ENCODE data around the gene SDR42E2.
"Not testable (repeated sequence)": the region's sequence is repeated elsewhere in the genome, so short reads cannot be mapped to it uniquely, and the experiment has no call there.

The SDR42E2 gene

GRCh38 chr16:22214889-22215288, 52.6 kb downstream of the SDR42E2 start:
- H3K4me1 ChIP-seq (ENCODE audit: insufficient read depth, low read length) = no peaks in the 10 kb centered on the region
- H3K27me3 ChIP-seq (ENCODE audit: insufficient read depth, low read length) = no peaks in the 10 kb centered on the region
- H3K9me3 ChIP-seq (ENCODE audit: low read length) = peaks cover 2% of the 10 kb centered on the region
- H3K36me3 ChIP-seq (ENCODE audit: insufficient read depth, low read length) = no peaks in the 10 kb centered on the region
- H2AFZ ChIP-seq (ENCODE audit: low read depth, low read length) = no peak overlapping the region
- H3K4me3 ChIP-seq (ENCODE audit: low read length) = no peak overlapping the region

DNA sequence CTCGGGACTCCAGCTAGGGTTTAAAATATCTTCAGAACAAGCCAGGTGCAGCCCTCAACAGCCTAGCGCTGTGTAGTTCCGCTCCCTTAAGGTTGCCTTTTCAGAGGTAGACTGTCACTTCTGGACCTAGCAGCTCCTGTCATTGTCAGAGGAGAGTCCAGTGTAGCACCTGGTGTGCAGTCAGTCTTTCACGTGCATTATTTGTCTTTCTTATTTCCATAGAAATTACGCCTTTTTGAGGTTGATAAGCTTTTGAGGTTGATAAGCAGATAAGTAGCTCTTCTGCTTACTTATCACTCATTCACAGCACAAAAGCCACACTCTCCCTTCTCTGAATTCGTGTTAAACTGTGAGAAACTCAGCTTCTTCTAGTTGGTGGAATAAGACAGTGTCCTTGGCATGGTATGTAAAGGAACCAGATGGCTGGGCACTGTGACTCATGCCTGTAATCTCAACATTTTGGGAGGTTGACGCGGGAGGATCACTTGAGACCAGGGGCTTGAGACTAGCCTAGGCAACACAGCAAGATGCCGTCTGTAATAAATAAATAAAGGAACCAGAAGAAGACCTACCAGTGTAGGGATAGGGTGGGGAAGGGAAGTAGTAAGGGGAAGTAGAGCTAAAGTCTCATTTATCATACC, 54.0 kb downstream of the SDR42E2 start:
- no peaks in the 10 kb centered on the region for H3K4me1 ChIP-seq (ENCODE audit: insufficient read depth, low read length)
- no peaks in the 10 kb centered on the region for H3K27me3 ChIP-seq (ENCODE audit: insufficient read depth, low read length)
- H3K36me3 ChIP-seq (ENCODE audit: insufficient read depth, low read length) = no peaks in the 10 kb centered on the region
- H3K9me3 ChIP-seq (ENCODE audit: low read length) = peaks cover 2% of the 10 kb centered on the region
- no peak overlapping the region for H2AFZ ChIP-seq (ENCODE audit: low read depth, low read length)
- H3K4me3 ChIP-seq (ENCODE audit: low read length) = no peak overlapping the region

GRCh38 chr16:22216832-22217225, 54.5 kb downstream of the SDR42E2 start:
- not testable (repeated sequence) for H3K27me3 ChIP-seq (ENCODE audit: insufficient read depth, low read length); H3K9me3 ChIP-seq (ENCODE audit: low read length); H3K4me3 ChIP-seq (ENCODE audit: low read length); H2AFZ ChIP-seq (ENCODE audit: low read depth, low read length); H3K4me1 ChIP-seq (ENCODE audit: insufficient read depth, low read length); H3K36me3 ChIP-seq (ENCODE audit: insufficient read depth, low read length)

GRCh38 chr16:22217890-22218730, 55.8 kb downstream of the SDR42E2 start:
- no peaks in the 10 kb centered on the region for H3K27me3 ChIP-seq (ENCODE audit: insufficient read depth, low read length)
- no peak overlapping the region for H2AFZ ChIP-seq (ENCODE audit: low read depth, low read length)
- no peak overlapping the region for H3K4me3 ChIP-seq (ENCODE audit: low read length)
- H3K9me3 ChIP-seq (ENCODE audit: low read length) = peaks cover 2% of the 10 kb centered on the region
- H3K36me3 ChIP-seq (ENCODE audit: insufficient read depth, low read length) = no peaks in the 10 kb centered on the region
- H3K4me1 ChIP-seq (ENCODE audit: insufficient read depth, low read length) = no peaks in the 10 kb centered on the region

DNA sequence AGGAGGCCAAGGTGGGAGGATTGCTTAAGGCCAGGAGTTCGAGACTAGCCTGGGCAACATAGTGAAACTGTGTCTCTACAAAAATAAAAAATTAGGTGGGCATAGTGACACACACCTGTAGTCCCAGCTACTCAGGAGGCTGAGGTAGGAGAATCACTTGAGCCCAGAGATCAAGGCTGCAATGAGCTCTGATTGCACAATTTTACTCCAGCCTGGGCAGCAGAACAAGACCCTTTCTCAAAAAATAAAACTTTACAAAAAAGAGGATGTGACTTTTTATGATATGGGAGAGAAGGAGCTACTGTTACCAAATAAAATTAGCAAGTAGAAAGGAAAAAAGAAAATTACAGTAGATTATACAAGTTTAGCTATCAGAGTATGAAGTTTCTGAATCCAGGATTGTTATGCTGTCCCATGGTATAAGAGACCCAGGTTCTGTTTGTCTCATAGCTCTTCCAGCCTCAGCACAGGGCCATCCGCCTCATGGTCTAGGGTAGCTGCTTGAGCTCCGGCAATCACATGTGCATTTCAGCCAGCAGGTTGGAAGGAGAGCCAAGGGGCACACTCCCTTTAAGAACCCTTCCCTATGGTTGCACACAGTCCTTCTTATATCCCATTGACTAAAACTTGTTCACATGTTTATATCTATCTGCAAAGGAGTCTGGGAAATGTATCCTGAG, 57.2 kb downstream of the SDR42E2 start:
- Histone ChIP-seq H3K4me1 (ENCODE audit: insufficient read depth, low read length) (no peaks in the 10 kb centered on the region), H3K4me3 (ENCODE audit: low read length) (no peak overlapping the region), H3K27me3 (ENCODE audit: insufficient read depth, low read length) (no peaks in the 10 kb centered on the region), H3K36me3 (ENCODE audit: insufficient read depth, low read length) (no peaks in the 10 kb centered on the region), H3K9me3 (ENCODE audit: low read length) (peaks cover 2% of the 10 kb centered on the region), H2AFZ (ENCODE audit: low read depth, low read length) (no peak overlapping the region)

DNA sequence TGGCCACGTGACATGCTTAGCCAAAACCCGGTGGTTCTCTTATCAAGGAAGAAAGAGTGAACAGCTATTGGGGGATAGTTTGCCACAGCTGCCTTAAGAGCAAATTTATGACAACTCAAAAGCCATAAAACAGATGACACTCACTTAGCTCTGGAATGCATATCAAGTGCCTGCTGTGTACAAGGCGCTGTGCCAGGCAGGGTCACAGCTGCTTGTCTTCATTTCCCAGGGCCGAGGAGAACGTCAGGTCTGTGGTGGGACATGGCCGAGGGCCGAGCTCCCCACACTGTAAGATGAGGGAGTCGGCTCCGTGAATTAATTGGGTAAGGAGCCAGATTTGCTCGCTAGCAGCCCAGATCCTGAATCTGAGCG, 57.7 kb downstream of the SDR42E2 start:
- Histone ChIP-seq H3K4me3 (ENCODE audit: low read length) (no peak overlapping the region), H3K27me3 (ENCODE audit: insufficient read depth, low read length) (no peaks in the 10 kb centered on the region), H3K36me3 (ENCODE audit: insufficient read depth, low read length) (no peaks in the 10 kb centered on the region), H2AFZ (ENCODE audit: low read depth, low read length) (no peak overlapping the region), H3K4me1 (ENCODE audit: insufficient read depth, low read length) (no peaks in the 10 kb centered on the region), H3K9me3 (ENCODE audit: low read length) (peaks cover 2% of the 10 kb centered on the region)

- H3K9me3 ChIP-seq (ENCODE audit: low read length) = no peaks in the 10 kb centered on the region
- no peak overlapping the region for H3K4me3 ChIP-seq (ENCODE audit: low read length)
- H3K36me3 ChIP-seq (ENCODE audit: insufficient read depth, low read length) = no peaks in the 10 kb centered on the region
- no peaks in the 10 kb centered on the region for H3K27me3 ChIP-seq (ENCODE audit: insufficient read depth, low read length)
- H2AFZ ChIP-seq (ENCODE audit: low read depth, low read length) = no peak overlapping the region
- no peaks in the 10 kb centered on the region for H3K4me1 ChIP-seq (ENCODE audit: insufficient read depth, low read length)
These were observed 58.4 kb downstream of the SDR42E2 start for GRCh38 chr16:22220714-22221113.

DNA sequence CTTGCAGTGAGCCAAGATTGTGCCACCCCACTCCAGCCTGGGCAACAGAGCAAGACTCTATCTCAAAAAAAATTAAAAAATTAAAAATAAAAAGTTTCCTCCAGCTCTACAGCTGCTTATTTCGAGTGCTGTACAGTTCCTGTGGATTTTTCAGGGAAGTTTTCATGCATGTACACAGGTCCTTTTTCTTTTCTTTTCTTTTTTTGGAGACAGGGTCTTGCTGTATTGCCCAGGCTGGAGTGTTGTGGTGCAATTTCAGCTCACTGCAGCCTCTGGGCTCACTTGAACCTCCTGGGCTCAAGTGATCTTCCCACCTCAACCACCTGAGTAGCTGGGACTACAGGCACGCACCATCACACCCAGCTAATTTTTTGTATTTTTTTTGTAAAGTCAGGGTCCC, 59.7 kb downstream of the SDR42E2 start:
- Histone ChIP-seq H3K4me1 (ENCODE audit: insufficient read depth, low read length) (no peaks in the 10 kb centered on the region), H3K4me3 (ENCODE audit: low read length) (no peak overlapping the region), H3K27me3 (ENCODE audit: insufficient read depth, low read length) (no peaks in the 10 kb centered on the region), H3K36me3 (ENCODE audit: insufficient read depth, low read length) (no peaks in the 10 kb centered on the region), H2AFZ (ENCODE audit: low read depth, low read length) (no peak overlapping the region), H3K9me3 (ENCODE audit: low read length) (no peaks in the 10 kb centered on the region)

GRCh38 chr16:22222998-22223397, 60.7 kb downstream of the SDR42E2 start:
- no peak overlapping the region for H2AFZ ChIP-seq (ENCODE audit: low read depth, low read length)
- no peaks in the 10 kb centered on the region for H3K27me3 ChIP-seq (ENCODE audit: insufficient read depth, low read length)
- H3K9me3 ChIP-seq (ENCODE audit: low read length) = no peaks in the 10 kb centered on the region
- no peak overlapping the region for H3K4me3 ChIP-seq (ENCODE audit: low read length)
- no peaks in the 10 kb centered on the region for H3K36me3 ChIP-seq (ENCODE audit: insufficient read depth, low read length)
- H3K4me1 ChIP-seq (ENCODE audit: insufficient read depth, low read length) = no peaks in the 10 kb centered on the region

GRCh38 chr16:22225060-22225459, 62.8 kb downstream of the SDR42E2 start:
- Histone ChIP-seq H3K9me3 (ENCODE audit: low read length) (no peaks in the 10 kb centered on the region), H3K4me3 (ENCODE audit: low read length) (no peak overlapping the region), H3K36me3 (ENCODE audit: insufficient read depth, low read length) (no peaks in the 10 kb centered on the region), H3K27me3 (ENCODE audit: insufficient read depth, low read length) (no peaks in the 10 kb centered on the region), H2AFZ (ENCODE audit: low read depth, low read length) (no peak overlapping the region), H3K4me1 (ENCODE audit: insufficient read depth, low read length) (no peaks in the 10 kb centered on the region)

DNA sequence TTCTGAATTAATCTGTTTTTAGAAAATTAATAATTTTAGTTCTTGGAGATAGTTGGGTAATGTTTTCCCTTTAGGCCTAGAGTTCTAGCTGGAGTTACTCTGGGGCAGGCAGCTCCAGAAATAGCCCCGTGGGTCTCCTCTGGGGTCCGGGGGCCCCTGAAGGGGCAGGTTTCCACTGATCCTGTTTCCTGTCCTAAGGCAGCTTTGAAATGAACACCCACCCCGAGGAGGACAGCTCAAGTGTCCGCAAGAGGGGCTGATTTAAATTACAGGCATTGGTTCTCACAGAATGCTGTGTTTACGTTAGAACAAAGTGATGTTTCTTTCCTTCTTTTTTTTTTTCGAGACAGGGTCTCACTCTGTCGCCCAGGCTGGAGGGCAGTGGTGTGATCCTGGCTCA, 67.6 kb downstream of the SDR42E2 start:
- no peak overlapping the region for H3K4me3 ChIP-seq (ENCODE audit: low read length)
- H3K9me3 ChIP-seq (ENCODE audit: low read length) = no peaks in the 10 kb centered on the region
- no peaks in the 10 kb centered on the region for H3K27me3 ChIP-seq (ENCODE audit: insufficient read depth, low read length)
- H2AFZ ChIP-seq (ENCODE audit: low read depth, low read length) = no peak overlapping the region
- H3K36me3 ChIP-seq (ENCODE audit: insufficient read depth, low read length) = no peaks in the 10 kb centered on the region
- no peaks in the 10 kb centered on the region for H3K4me1 ChIP-seq (ENCODE audit: insufficient read depth, low read length)

GRCh38 chr16:22232277-22233036, 70.2 kb downstream of the SDR42E2 start:
- no peaks in the 10 kb centered on the region for H3K4me1 ChIP-seq (ENCODE audit: insufficient read depth, low read length)
- no peaks in the 10 kb centered on the region for H3K27me3 ChIP-seq (ENCODE audit: insufficient read depth, low read length)
- H2AFZ ChIP-seq (ENCODE audit: low read depth, low read length) = no peak overlapping the region
- no peaks in the 10 kb centered on the region for H3K9me3 ChIP-seq (ENCODE audit: low read length)
- H3K4me3 ChIP-seq (ENCODE audit: low read length) = no peak overlapping the region
- H3K36me3 ChIP-seq (ENCODE audit: insufficient read depth, low read length) = no peaks in the 10 kb centered on the region

- Histone ChIP-seq H3K4me1 (ENCODE audit: insufficient read depth, low read length) (no peaks in the 10 kb centered on the region), H3K4me3 (ENCODE audit: low read length) (no peak overlapping the region), H2AFZ (ENCODE audit: low read depth, low read length) (no peak overlapping the region), H3K9me3 (ENCODE audit: low read length) (no peaks in the 10 kb centered on the region), H3K27me3 (ENCODE audit: insufficient read depth, low read length) (no peaks in the 10 kb centered on the region), H3K36me3 (ENCODE audit: insufficient read depth, low read length) (no peaks in the 10 kb centered on the region)
These were observed 70.7 kb downstream of the SDR42E2 start for GRCh38 chr16:22233037-22233372.
